ENCODE data around the gene PSD2. TPM values are rescaled to one million over a fixed set of nuclear protein-coding genes. Genes with fewer than 3 reads are reported as not detected.

The PSD2 gene
- total and polyA plus RNA-seq, 4 donors: 0.05 TPM; not detected in 3

DNA sequence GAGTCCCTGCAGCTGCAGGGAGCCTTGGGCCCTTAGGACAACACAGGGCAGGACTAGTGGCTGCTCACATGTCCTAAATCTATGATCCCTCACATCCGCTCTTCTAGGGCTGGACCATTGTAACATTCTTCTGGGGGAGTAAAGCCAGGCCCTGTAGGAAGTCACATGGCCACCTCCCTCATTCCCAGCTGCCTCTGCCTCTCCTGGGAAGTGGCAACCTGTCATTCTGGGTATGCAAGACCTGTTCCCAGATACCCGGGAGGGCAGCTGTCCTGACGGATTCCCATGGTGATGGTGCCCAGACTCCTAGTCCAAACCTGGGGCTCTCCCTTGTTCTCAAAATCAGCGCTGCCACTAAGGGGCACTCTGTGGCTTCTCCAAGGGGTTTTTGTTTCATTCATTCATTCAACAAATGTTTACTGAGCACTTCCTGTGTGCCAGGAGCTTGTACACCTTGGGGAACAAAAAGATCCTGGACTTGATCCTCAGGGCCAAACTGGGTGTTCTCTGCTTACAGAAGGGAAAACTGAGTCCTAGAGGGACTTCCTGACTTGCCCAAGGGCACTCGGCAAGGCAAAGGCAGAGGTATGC is 85.6 kb downstream of the PSD2 start:
- Histone ChIP-seq H3K9me3 (ENCODE audit: control insufficient read depth in 4 of 4, low read length in 3 of 4) (no peaks in the 10 kb centered on the region), H3K27me3 (ENCODE audit: control insufficient read depth in 4 of 4, insufficient read depth in 4 of 4, low read length in 3 of 4) (no peaks in the 10 kb centered on the region), H3K27ac (ENCODE audit: low read depth in 1 of 2, low read length in 2 of 2) (no peak overlapping the region), H3K36me3 (ENCODE audit: control insufficient read depth in 4 of 4, insufficient read depth in 3 of 4, low read depth in 1 of 4, low read length in 3 of 4) (no peaks in the 10 kb centered on the region), H3K9ac (ENCODE audit: low read depth in 1 of 2, low read length in 2 of 2) (no peak overlapping the region), H3K4me3 (ENCODE audit: low read depth in 1 of 3, low read length in 3 of 3) (no peak overlapping the region), H3K4me1 (ENCODE audit: control insufficient read depth in 4 of 4, insufficient read depth in 4 of 4, low read length in 3 of 4) (no peaks in the 10 kb centered on the region)
- TF ChIP-seq, protein P1, sequence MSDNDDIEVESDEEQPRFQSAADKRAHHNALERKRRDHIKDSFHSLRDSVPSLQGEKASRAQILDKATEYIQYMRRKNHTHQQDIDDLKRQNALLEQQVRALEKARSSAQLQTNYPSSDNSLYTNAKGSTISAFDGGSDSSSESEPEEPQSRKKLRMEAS (IDR thresholded peaks at IDR 0.05): no peak
- no peak for TF ChIP-seq GABPA (IDR thresholded peaks at IDR 0.05 in 1 of 2, conservative IDR thresholded peaks at IDR 0.05 in 1 of 2)
- TF ChIP-seq RAD21 (IDR thresholded peaks at IDR 0.05): no peak
- TF ChIP-seq, protein P2, sequence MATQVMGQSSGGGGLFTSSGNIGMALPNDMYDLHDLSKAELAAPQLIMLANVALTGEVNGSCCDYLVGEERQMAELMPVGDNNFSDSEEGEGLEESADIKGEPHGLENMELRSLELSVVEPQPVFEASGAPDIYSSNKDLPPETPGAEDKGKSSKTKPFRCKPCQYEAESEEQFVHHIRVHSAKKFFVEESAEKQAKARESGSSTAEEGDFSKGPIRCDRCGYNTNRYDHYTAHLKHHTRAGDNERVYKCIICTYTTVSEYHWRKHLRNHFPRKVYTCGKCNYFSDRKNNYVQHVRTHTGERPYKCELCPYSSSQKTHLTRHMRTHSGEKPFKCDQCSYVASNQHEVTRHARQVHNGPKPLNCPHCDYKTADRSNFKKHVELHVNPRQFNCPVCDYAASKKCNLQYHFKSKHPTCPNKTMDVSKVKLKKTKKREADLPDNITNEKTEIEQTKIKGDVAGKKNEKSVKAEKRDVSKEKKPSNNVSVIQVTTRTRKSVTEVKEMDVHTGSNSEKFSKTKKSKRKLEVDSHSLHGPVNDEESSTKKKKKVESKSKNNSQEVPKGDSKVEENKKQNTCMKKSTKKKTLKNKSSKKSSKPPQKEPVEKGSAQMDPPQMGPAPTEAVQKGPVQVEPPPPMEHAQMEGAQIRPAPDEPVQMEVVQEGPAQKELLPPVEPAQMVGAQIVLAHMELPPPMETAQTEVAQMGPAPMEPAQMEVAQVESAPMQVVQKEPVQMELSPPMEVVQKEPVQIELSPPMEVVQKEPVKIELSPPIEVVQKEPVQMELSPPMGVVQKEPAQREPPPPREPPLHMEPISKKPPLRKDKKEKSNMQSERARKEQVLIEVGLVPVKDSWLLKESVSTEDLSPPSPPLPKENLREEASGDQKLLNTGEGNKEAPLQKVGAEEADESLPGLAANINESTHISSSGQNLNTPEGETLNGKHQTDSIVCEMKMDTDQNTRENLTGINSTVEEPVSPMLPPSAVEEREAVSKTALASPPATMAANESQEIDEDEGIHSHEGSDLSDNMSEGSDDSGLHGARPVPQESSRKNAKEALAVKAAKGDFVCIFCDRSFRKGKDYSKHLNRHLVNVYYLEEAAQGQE (IDR thresholded peaks at IDR 0.05): no peak
- TF ChIP-seq TAF1 (conservative IDR thresholded peaks at IDR 0.05): no peak
- TF ChIP-seq NR2F2 (IDR thresholded peaks at IDR 0.05): no peak
- TF ChIP-seq HNF4A (conservative IDR thresholded peaks at IDR 0.05): no peak
- no peak for TF ChIP-seq FOXA1 (IDR thresholded peaks at IDR 0.05)
- no peak for TF ChIP-seq YY1 (IDR thresholded peaks at IDR 0.05)
- TF ChIP-seq SP1 (IDR thresholded peaks at IDR 0.05): no peak
- TF ChIP-seq, protein P3, sequence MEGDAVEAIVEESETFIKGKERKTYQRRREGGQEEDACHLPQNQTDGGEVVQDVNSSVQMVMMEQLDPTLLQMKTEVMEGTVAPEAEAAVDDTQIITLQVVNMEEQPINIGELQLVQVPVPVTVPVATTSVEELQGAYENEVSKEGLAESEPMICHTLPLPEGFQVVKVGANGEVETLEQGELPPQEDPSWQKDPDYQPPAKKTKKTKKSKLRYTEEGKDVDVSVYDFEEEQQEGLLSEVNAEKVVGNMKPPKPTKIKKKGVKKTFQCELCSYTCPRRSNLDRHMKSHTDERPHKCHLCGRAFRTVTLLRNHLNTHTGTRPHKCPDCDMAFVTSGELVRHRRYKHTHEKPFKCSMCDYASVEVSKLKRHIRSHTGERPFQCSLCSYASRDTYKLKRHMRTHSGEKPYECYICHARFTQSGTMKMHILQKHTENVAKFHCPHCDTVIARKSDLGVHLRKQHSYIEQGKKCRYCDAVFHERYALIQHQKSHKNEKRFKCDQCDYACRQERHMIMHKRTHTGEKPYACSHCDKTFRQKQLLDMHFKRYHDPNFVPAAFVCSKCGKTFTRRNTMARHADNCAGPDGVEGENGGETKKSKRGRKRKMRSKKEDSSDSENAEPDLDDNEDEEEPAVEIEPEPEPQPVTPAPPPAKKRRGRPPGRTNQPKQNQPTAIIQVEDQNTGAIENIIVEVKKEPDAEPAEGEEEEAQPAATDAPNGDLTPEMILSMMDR (IDR thresholded peaks at IDR 0.05; ENCODE audit: low read depth, low read length, missing input control): no peak
- TF ChIP-seq FOXA2 (IDR thresholded peaks at IDR 0.05): no peak
- TF ChIP-seq, protein P4, sequence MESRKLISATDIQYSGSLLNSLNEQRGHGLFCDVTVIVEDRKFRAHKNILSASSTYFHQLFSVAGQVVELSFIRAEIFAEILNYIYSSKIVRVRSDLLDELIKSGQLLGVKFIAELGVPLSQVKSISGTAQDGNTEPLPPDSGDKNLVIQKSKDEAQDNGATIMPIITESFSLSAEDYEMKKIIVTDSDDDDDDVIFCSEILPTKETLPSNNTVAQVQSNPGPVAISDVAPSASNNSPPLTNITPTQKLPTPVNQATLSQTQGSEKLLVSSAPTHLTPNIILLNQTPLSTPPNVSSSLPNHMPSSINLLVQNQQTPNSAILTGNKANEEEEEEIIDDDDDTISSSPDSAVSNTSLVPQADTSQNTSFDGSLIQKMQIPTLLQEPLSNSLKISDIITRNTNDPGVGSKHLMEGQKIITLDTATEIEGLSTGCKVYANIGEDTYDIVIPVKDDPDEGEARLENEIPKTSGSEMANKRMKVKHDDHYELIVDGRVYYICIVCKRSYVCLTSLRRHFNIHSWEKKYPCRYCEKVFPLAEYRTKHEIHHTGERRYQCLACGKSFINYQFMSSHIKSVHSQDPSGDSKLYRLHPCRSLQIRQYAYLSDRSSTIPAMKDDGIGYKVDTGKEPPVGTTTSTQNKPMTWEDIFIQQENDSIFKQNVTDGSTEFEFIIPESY (IDR thresholded peaks at IDR 0.05): no peak
- no peak for DNase-seq (ENCODE audit: low spot score)
- 88% methylated on average over 5 of the region's 5 CpGs for WGBS

DNA sequence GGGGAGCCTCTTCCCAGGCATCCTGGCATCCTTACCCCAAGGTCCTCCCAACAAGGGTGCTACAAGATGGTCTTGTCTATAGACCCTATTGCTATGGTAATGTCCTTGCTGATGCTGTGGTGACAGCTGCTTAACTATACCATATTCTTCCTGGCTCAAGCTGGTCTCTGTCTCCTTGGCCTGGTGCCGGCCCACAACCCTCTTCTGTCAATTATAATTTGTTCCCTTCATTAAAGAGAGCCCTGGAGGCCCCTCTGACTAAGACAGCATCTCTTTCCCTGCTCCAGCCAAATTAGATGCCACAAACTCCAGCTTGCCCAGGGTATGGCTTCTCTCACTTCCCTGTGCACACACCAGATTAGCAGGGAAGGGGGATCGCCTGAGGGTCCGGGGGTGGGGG is 86.7 kb downstream of the PSD2 start:
- no peak overlapping the region for H3K27ac ChIP-seq (ENCODE audit: low read depth in 1 of 2, low read length in 2 of 2)
- no peaks in the 10 kb centered on the region for H3K9me3 ChIP-seq (ENCODE audit: control insufficient read depth in 4 of 4, low read length in 3 of 4)
- DNase-seq (ENCODE audit: low spot score): no peak
- no peaks in the 10 kb centered on the region for H3K36me3 ChIP-seq (ENCODE audit: control insufficient read depth in 4 of 4, insufficient read depth in 3 of 4, low read depth in 1 of 4, low read length in 3 of 4)
- H3K4me3 ChIP-seq (ENCODE audit: low read depth in 1 of 3, low read length in 3 of 3): no peak overlapping the region
- H3K9ac ChIP-seq (ENCODE audit: low read depth in 1 of 2, low read length in 2 of 2): no peak overlapping the region
- no peaks in the 10 kb centered on the region for H3K27me3 ChIP-seq (ENCODE audit: control insufficient read depth in 4 of 4, insufficient read depth in 4 of 4, low read length in 3 of 4)
- 72% methylated on average over 3 of the region's 3 CpGs for WGBS
- no peaks in the 10 kb centered on the region for H3K4me1 ChIP-seq (ENCODE audit: control insufficient read depth in 4 of 4, insufficient read depth in 4 of 4, low read length in 3 of 4)
- TF ChIP-seq RXRA (IDR thresholded peaks at IDR 0.05) (no peak), RAD21 (IDR thresholded peaks at IDR 0.05) (no peak), EGR1 (IDR thresholded peaks at IDR 0.05; ENCODE audit: low read depth in 2 of 2) (no peak), NR2F2 (IDR thresholded peaks at IDR 0.05) (no peak), TAF1 (conservative IDR thresholded peaks at IDR 0.05) (no peak), HNF4G (IDR thresholded peaks at IDR 0.05) (no peak), FOXA2 (IDR thresholded peaks at IDR 0.05) (no peak), GABPA (IDR thresholded peaks at IDR 0.05 in 1 of 2, conservative IDR thresholded peaks at IDR 0.05 in 1 of 2) (no peak), SP1 (IDR thresholded peaks at IDR 0.05) (no peak), YY1 (IDR thresholded peaks at IDR 0.05) (no peak), FOXA1 (IDR thresholded peaks at IDR 0.05) (no peak)
- TF ChIP-seq, protein P1 (IDR thresholded peaks at IDR 0.05): no peak
- TF ChIP-seq, protein P5, sequence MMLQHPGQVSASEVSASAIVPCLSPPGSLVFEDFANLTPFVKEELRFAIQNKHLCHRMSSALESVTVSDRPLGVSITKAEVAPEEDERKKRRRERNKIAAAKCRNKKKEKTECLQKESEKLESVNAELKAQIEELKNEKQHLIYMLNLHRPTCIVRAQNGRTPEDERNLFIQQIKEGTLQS (IDR thresholded peaks at IDR 0.05): no peak
- TF ChIP-seq, protein P4 (IDR thresholded peaks at IDR 0.05): no peak
- TF ChIP-seq, protein P3 (IDR thresholded peaks at IDR 0.05; ENCODE audit: low read depth, low read length, missing input control): no peak
